Activated CD4-positive, alpha-beta T cell treated with anti-CD3 and anti-CD28 coated beads, Interleukin-2, amount 50 U/mL, for 1 hour (primary cell): Measurements from ENCODE around the gene FBXW10B.
"Not testable (repeated sequence)": the region's sequence is repeated elsewhere in the genome, so short reads cannot be mapped to it uniquely, and the experiment has no call there.

Source experiments
- DNase-seq: peaks from one replicate; pipeline ENCODE4 v3.0.0-alpha.2; 2020

The FBXW10B gene

GRCh38 chr17:15629991-15630390 lies 10.5 kb upstream of the FBXW10B start:
- DNase-seq, result not testable (repeated sequence)

- not testable (repeated sequence) for DNase-seq
Measured at GRCh38 chr17:15623661-15624209, 4.2 kb upstream of the FBXW10B start.

- not testable (repeated sequence) for DNase-seq
Measured at GRCh38 chr17:15623255-15623654, 3.8 kb upstream of the FBXW10B start.

GRCh38 chr17:15622124-15622523 lies 2.6 kb upstream of the FBXW10B start:
- DNase-seq, result not testable (repeated sequence)

GRCh38 chr17:15616828-15617227 lies 2.7 kb downstream of the FBXW10B start:
- DNase-seq, result not testable (repeated sequence)

GRCh38 chr17:15615850-15616249 lies 3.7 kb downstream of the FBXW10B start:
- not testable (repeated sequence) for DNase-seq

GRCh38 chr17:15613111-15613510 lies 6.4 kb downstream of the FBXW10B start:
- not testable (repeated sequence) for DNase-seq

GRCh38 chr17:15592960-15593359 lies 26.5 kb downstream of the FBXW10B start:
- DNase-seq, result not testable (repeated sequence)

- DNase-seq, result not testable (repeated sequence)
Measured at GRCh38 chr17:15591986-15592385, 27.5 kb downstream of the FBXW10B start.

- not testable (repeated sequence) for DNase-seq
Measured at GRCh38 chr17:15590844-15591243, 28.7 kb downstream of the FBXW10B start.

- not testable (repeated sequence) for DNase-seq
Measured at GRCh38 chr17:15589544-15590536, 29.7 kb downstream of the FBXW10B start.

GRCh38 chr17:15588017-15588416 lies 31.5 kb downstream of the FBXW10B start:
- DNase-seq, result not testable (repeated sequence)

GRCh38 chr17:15583313-15583712 lies 36.2 kb downstream of the FBXW10B start:
- DNase-seq, result not testable (repeated sequence)

GRCh38 chr17:15581462-15581861 lies 38.0 kb downstream of the FBXW10B start:
- DNase-seq, result not testable (repeated sequence)

- DNase-seq, result not testable (repeated sequence)
Measured at GRCh38 chr17:15576848-15577247, 42.7 kb downstream of the FBXW10B start.

GRCh38 chr17:15574660-15575059 lies 44.8 kb downstream of the FBXW10B start:
- DNase-seq, result not testable (repeated sequence)

GRCh38 chr17:15573870-15574269 lies 45.6 kb downstream of the FBXW10B start:
- not testable (repeated sequence) for DNase-seq
